ENCODE results near the gene KCP.

DNA sequence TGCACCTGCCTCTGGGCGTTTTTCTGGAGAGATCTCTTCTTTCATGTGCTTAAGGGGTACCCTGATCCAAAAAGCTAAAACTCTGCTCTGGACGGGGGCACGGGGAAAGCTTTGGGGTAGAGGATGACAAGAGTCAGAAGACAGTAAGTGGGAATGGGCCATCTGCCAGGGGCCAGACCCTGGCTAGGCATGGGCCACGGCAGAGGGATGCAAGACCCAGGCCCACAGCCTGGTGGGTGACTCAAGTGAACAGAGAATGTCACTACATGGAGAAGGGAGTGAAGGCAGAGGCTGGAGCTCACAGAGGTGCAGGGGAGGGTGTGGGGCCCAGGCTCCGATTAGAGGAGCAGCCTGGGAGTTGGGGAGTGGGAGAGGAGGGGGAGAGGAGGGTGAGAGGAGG lies 65.0 kb downstream of the KCP start:
- TF ChIP-seq, protein P1, sequence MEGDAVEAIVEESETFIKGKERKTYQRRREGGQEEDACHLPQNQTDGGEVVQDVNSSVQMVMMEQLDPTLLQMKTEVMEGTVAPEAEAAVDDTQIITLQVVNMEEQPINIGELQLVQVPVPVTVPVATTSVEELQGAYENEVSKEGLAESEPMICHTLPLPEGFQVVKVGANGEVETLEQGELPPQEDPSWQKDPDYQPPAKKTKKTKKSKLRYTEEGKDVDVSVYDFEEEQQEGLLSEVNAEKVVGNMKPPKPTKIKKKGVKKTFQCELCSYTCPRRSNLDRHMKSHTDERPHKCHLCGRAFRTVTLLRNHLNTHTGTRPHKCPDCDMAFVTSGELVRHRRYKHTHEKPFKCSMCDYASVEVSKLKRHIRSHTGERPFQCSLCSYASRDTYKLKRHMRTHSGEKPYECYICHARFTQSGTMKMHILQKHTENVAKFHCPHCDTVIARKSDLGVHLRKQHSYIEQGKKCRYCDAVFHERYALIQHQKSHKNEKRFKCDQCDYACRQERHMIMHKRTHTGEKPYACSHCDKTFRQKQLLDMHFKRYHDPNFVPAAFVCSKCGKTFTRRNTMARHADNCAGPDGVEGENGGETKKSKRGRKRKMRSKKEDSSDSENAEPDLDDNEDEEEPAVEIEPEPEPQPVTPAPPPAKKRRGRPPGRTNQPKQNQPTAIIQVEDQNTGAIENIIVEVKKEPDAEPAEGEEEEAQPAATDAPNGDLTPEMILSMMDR (IDR thresholded peaks at IDR 0.05; ENCODE audit: low read depth, low read length), result no peak
- TF ChIP-seq POLR2A (IDR thresholded peaks at IDR 0.05; ENCODE audit: extremely low read depth, insufficient read length), result no peak
- TF ChIP-seq, protein P2, sequence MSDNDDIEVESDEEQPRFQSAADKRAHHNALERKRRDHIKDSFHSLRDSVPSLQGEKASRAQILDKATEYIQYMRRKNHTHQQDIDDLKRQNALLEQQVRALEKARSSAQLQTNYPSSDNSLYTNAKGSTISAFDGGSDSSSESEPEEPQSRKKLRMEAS (IDR thresholded peaks at IDR 0.05; ENCODE audit: low read depth, low read length), result no peak
- no peak for TF ChIP-seq MYC (IDR thresholded peaks at IDR 0.05; ENCODE audit: low read depth, low read length)

Measured in NB4 (cell line).